ENCODE results near the gene ATG7.

ATG7 gene

DNA sequence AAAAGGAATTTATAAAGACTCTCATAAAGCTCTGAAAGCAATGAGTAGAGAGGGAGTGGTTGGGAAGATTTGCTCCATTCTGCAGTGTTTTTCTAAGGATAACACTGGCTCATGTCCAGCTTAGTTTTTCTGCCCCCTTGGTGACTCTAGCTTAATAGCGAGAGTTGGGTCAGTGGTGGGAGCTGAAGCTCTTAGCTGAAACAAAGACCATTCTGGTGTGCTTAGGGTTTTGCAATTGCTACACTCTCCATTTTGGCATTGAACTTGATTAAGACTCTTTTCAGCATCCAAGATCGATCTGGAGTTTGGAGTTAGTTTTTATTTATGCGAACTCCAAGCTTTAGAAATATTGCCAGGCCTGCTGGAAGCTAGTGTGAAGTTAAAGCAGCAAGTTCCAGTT, 98.0 kb downstream of the ATG7 start:
- no peak overlapping the region for H3K27ac ChIP-seq (ENCODE audit: low read depth, low read length)
- H4K20me1 ChIP-seq (ENCODE audit: control insufficient read depth, insufficient read depth, low read depth, low read length) = no peaks in the 10 kb centered on the region

GRCh38 chr3:11370966-11371365, 98.8 kb downstream of the ATG7 start:
- Histone ChIP-seq H3K36me3 (ENCODE audit: control insufficient read depth, low read length) (no peaks in the 10 kb centered on the region), H3K27me3 (ENCODE audit: control insufficient read depth, low read length) (no peaks in the 10 kb centered on the region), H3K9me3 (ENCODE audit: control insufficient read depth, insufficient read depth, low read length) (no peaks in the 10 kb centered on the region), H4K20me1 (ENCODE audit: control insufficient read depth, insufficient read depth, low read depth, low read length) (no peaks in the 10 kb centered on the region), H3K4me3 (ENCODE audit: low read length) (no peak overlapping the region), H3K27ac (ENCODE audit: low read depth, low read length) (no peak overlapping the region), H3K4me2 (ENCODE audit: low read length) (no peak overlapping the region), H3F3A (ENCODE audit: control insufficient read depth, insufficient read depth) (peaks cover 5% of the 10 kb centered on the region), H3K4me1 (ENCODE audit: control insufficient read depth, low read length) (peaks cover 21% of the 10 kb centered on the region), H3K79me2 (ENCODE audit: control insufficient read depth, low read length) (no peaks in the 10 kb centered on the region), H3K9me2 (replicated peaks; ENCODE audit: control insufficient read depth, low read length) (no peaks in the 10 kb centered on the region)
- TF ChIP-seq, protein P1, sequence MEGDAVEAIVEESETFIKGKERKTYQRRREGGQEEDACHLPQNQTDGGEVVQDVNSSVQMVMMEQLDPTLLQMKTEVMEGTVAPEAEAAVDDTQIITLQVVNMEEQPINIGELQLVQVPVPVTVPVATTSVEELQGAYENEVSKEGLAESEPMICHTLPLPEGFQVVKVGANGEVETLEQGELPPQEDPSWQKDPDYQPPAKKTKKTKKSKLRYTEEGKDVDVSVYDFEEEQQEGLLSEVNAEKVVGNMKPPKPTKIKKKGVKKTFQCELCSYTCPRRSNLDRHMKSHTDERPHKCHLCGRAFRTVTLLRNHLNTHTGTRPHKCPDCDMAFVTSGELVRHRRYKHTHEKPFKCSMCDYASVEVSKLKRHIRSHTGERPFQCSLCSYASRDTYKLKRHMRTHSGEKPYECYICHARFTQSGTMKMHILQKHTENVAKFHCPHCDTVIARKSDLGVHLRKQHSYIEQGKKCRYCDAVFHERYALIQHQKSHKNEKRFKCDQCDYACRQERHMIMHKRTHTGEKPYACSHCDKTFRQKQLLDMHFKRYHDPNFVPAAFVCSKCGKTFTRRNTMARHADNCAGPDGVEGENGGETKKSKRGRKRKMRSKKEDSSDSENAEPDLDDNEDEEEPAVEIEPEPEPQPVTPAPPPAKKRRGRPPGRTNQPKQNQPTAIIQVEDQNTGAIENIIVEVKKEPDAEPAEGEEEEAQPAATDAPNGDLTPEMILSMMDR (IDR thresholded peaks at IDR 0.05; ENCODE audit: low read depth, low read length, poor library complexity, severe bottlenecking) = no peak
- TF ChIP-seq EZH2phosphoT487 (IDR thresholded peaks at IDR 0.05; ENCODE audit: borderline replicate concordance, low read length) = no peak

More for the DNA sequence above, 98.0 kb downstream of the ATG7 start:
- H3K4me3 ChIP-seq (ENCODE audit: low read length) = no peak overlapping the region
- peaks cover 21% of the 10 kb centered on the region for H3K4me1 ChIP-seq (ENCODE audit: control insufficient read depth, low read length)
- H3K9me2 ChIP-seq (replicated peaks; ENCODE audit: control insufficient read depth, low read length) = no peaks in the 10 kb centered on the region
- H3K79me2 ChIP-seq (ENCODE audit: control insufficient read depth, low read length) = no peaks in the 10 kb centered on the region
- no peak overlapping the region for H3K4me2 ChIP-seq (ENCODE audit: low read length)
- H3K9me3 ChIP-seq (ENCODE audit: control insufficient read depth, insufficient read depth, low read length) = no peaks in the 10 kb centered on the region
- H3F3A ChIP-seq (ENCODE audit: control insufficient read depth, insufficient read depth) = peaks cover 5% of the 10 kb centered on the region
- no peak for TF ChIP-seq EZH2phosphoT487 (IDR thresholded peaks at IDR 0.05; ENCODE audit: borderline replicate concordance, low read length)
- TF ChIP-seq, protein P1 (IDR thresholded peaks at IDR 0.05; ENCODE audit: low read depth, low read length, poor library complexity, severe bottlenecking) = no peak
- no peaks in the 10 kb centered on the region for H3K36me3 ChIP-seq (ENCODE audit: control insufficient read depth, low read length)
- H3K27me3 ChIP-seq (ENCODE audit: control insufficient read depth, low read length) = no peaks in the 10 kb centered on the region

DNA sequence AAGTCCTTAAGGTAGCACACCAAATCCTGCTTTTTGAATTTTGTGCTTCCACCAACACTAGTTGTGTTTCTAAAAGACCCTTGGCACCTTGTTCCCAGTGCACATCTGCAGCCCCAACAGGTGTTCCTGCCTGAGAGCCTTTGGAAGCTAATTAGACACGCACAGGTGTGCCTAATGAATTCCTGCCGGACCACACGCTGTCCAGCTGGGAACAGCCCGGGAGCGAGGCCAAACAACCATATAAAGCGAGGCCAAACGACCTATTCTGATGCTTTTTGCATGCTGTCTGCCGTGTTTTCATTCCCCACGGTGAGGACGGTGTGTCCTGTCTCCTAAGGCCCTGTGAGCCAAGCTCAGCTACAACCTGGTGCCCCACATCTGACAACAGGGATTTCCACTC, 99.5 kb downstream of the ATG7 start:
- H3K36me3 ChIP-seq (ENCODE audit: control insufficient read depth, low read length) = no peaks in the 10 kb centered on the region
- no peak overlapping the region for H3K4me2 ChIP-seq (ENCODE audit: low read length)
- peaks cover 21% of the 10 kb centered on the region for H3K4me1 ChIP-seq (ENCODE audit: control insufficient read depth, low read length)
- H3K27me3 ChIP-seq (ENCODE audit: control insufficient read depth, low read length) = no peaks in the 10 kb centered on the region
- H3K27ac ChIP-seq (ENCODE audit: low read depth, low read length) = no peak overlapping the region
- H3K4me3 ChIP-seq (ENCODE audit: low read length) = no peak overlapping the region
- H3K9me3 ChIP-seq (ENCODE audit: control insufficient read depth, insufficient read depth, low read length) = no peaks in the 10 kb centered on the region
- H3F3A ChIP-seq (ENCODE audit: control insufficient read depth, insufficient read depth) = peaks cover 5% of the 10 kb centered on the region
- no peaks in the 10 kb centered on the region for H3K9me2 ChIP-seq (replicated peaks; ENCODE audit: control insufficient read depth, low read length)
- H3K79me2 ChIP-seq (ENCODE audit: control insufficient read depth, low read length) = no peaks in the 10 kb centered on the region
- H4K20me1 ChIP-seq (ENCODE audit: control insufficient read depth, insufficient read depth, low read depth, low read length) = no peaks in the 10 kb centered on the region
- no peak for TF ChIP-seq EZH2phosphoT487 (IDR thresholded peaks at IDR 0.05; ENCODE audit: borderline replicate concordance, low read length)
- TF ChIP-seq, protein P1 (IDR thresholded peaks at IDR 0.05; ENCODE audit: low read depth, low read length, poor library complexity, severe bottlenecking) = no peak

Data from DOHH2 (cell line).